AG04450 (cell line): ENCODE measurements around the gene DMGDH. TPM values are rescaled to one million over a fixed set of nuclear protein-coding genes. Genes with fewer than 3 reads are reported as not detected.

Experiments used
- CTCF ChIA-PET: fragments of 300-600, 350-600 bp; formaldehyde crosslinking; extraction: SDS; loops from one replicate; lab custom pipeline; 2022; ENCODE audit warnings: antibody characterized with exemption, inconsistent platforms; lab: Charles Lee
- POLR2A ChIA-PET: fragments of 350-600 bp; formaldehyde crosslinking; extraction: SDS; loops from one replicate; lab custom pipeline; 2021; ENCODE audit warnings: antibody characterized with exemption, inconsistent platforms; lab: Yijun Ruan, JAX
- DNase-seq: peaks from one replicate; pipeline ENCODE4 v3.0.0-alpha.2; 2011; ENCODE audit warnings: low read depth, low spot score
- H3K27ac ChIP-seq: one replicate; pipeline ENCODE4 v1.5.1; 2012; ENCODE audit warnings: low read depth, low read length, control low read depth
- H3K27me3 ChIP-seq: one replicate; pipeline ENCODE4 v1.6.0; 2012; ENCODE audit warnings: low read length; ENCODE audit not compliant: control insufficient read depth, insufficient read depth
- H3K4me3 ChIP-seq: 2 replicates; pipeline ENCODE4 v1.5.1; 2011; ENCODE audit warnings: mild to moderate bottlenecking, low read depth, low read length, control low read depth
- H3K9me3 ChIP-seq: 2 replicates; pipeline ENCODE4 v1.5.1; 2012; ENCODE audit warnings: low read length; ENCODE audit not compliant: control insufficient read depth, insufficient read depth
- CTCF ChIP-seq: IDR thresholded peaks from 2 replicates; pipeline ENCODE4 v1.5.1; 2011; ENCODE audit warnings: low read depth, low read length, control low read depth, inconsistent platforms
- polyA plus RNA-seq: library from polyadenylated mRNA; depleted of rRNA; stranded (reverse); fragments of >200 nt; gene quantifications from 2 replicates; pipeline ENCODE4 v1.2.3, GENCODE V29; 2011

Gene DMGDH
- polyA plus RNA-seq, 1 experiment: 1.9 TPM

- no peaks in the 10 kb centered on the region for H3K9me3 ChIP-seq
- DNase-seq: no peak
- H3K27me3 ChIP-seq: no peaks in the 10 kb centered on the region
- H3K4me3 ChIP-seq: no peak overlapping the region
- ChIA-PET CTCF (interaction anchor here (0.5 to 2.6 kb wide), 2 partner anchors 52 to 377 kb away, joined by 3 to 7 read pairs; no protein-coding TSS in a partner anchor), POLR2A (no interaction called here)
- H3K27ac ChIP-seq: no peak overlapping the region
- no peak for TF ChIP-seq CTCF
These were observed 12.3 kb upstream of the DMGDH start for GRCh38 chr5:79081779-79082178.

GRCh38 chr5:79080804-79081203 lies 11.3 kb upstream of the DMGDH start:
- H3K27ac ChIP-seq: no peak overlapping the region
- no peak overlapping the region for H3K4me3 ChIP-seq
- TF ChIP-seq CTCF: no peak
- CTCF ChIA-PET: interaction anchor here (0.8 to 2.6 kb wide), 2 partner anchors 53 to 56 kb away, joined by 5 to 7 read pairs; no protein-coding TSS in a partner anchor
- no peaks in the 10 kb centered on the region; the same call in 1 of the 2 replicates for H3K9me3 ChIP-seq
- POLR2A ChIA-PET: no interaction called here
- H3K27me3 ChIP-seq: no peaks in the 10 kb centered on the region
- no peak for DNase-seq

- Histone ChIP-seq H3K27ac (no peak overlapping the region), H3K9me3 (peaks cover 12% of the 10 kb centered on the region; the same call in 1 of the 2 replicates), H3K4me3 (no peak overlapping the region), H3K27me3 (no peaks in the 10 kb centered on the region)
- DNase-seq: no peak
- CTCF ChIA-PET: interaction anchor here (0.8 to 1.0 kb wide), 2 partner anchors 55 to 57 kb away, joined by 3 to 4 read pairs; no protein-coding TSS in a partner anchor
- no peak for TF ChIP-seq CTCF
- POLR2A ChIA-PET: no interaction called here
These were observed 8.3 kb upstream of the DMGDH start for GRCh38 chr5:79077680-79078365.

GRCh38 chr5:79076819-79077218 lies 7.3 kb upstream of the DMGDH start:
- H3K27me3 ChIP-seq: no peaks in the 10 kb centered on the region
- no peak overlapping the region for H3K4me3 ChIP-seq
- no peak overlapping the region for H3K27ac ChIP-seq
- CTCF ChIA-PET: interaction anchor here (0.8 to 1.3 kb wide), 2 partner anchors 52 to 54 kb away, joined by 3 to 5 read pairs; no protein-coding TSS in a partner anchor
- peaks cover 12% of the 10 kb centered on the region; the same call in 1 of the 2 replicates for H3K9me3 ChIP-seq
- no peak for DNase-seq
- POLR2A ChIA-PET: no interaction called here
- no peak for TF ChIP-seq CTCF
